Chondrocyte (in vitro differentiated cells): Measurements from ENCODE around the gene VPS18. TPM values are rescaled to one million over a fixed set of nuclear protein-coding genes. Genes with fewer than 3 reads are reported as not detected.
"Not testable (repeated sequence)": the region's sequence is repeated elsewhere in the genome, so short reads cannot be mapped to it uniquely, and the experiment has no call there.

Experiments
- DNase-seq: peaks from one replicate; pipeline ENCODE4 v3.0.0; 2021; ENCODE audit warnings: mixed read lengths, low spot score
- H3K27ac Mint-ChIP-seq: one replicate; pipeline ENCODE4 v1.8.0; 2021; ENCODE audit warnings: mild to moderate bottlenecking, moderate library complexity, mixed read lengths; ENCODE audit not compliant: unreplicated experiment
- H3K27me3 Mint-ChIP-seq: 2 replicates; pipeline ENCODE4 v1.8.0; 2021; ENCODE audit warnings: low read depth, mixed read lengths
- H3K36me3 Mint-ChIP-seq: 2 replicates; pipeline ENCODE4 v1.8.0; 2021; ENCODE audit warnings: low read depth, mixed read lengths
- H3K4me1 Mint-ChIP-seq: 2 replicates; pipeline ENCODE4 v1.8.0; 2021; ENCODE audit warnings: low read depth, mild to moderate bottlenecking, mixed read lengths
- H3K4me3 Mint-ChIP-seq: one replicate; pipeline ENCODE4 v1.8.0; 2021; ENCODE audit warnings: mild to moderate bottlenecking, moderate library complexity, mixed read lengths; ENCODE audit not compliant: unreplicated experiment
- H3K9me3 Mint-ChIP-seq: 2 replicates; pipeline ENCODE4 v1.8.0; 2021; ENCODE audit warnings: low read depth, mixed read lengths
- CTCF ChIP-seq: fragments of 200-600 bp; sonication (generic); IDR thresholded peaks from 2 replicates; pipeline ENCODE4 v1.5.0; 2021; ENCODE audit warnings: antibody characterized with exemption, mild to moderate bottlenecking, moderate library complexity
- total RNA-seq: library from RNA; stranded (reverse); gene quantifications from 3 replicates; pipeline ENCODE4 v1.2.1, GENCODE V29; 2021

The VPS18 gene
- total RNA-seq, 1 donor from 2014 or later = 33.0 TPM

GRCh38 chr15:40855706-40856234, 38.5 kb upstream of the VPS18 start:
- peak; percentile 75 for DNase-seq
- H3K27ac Mint-ChIP-seq = no peak overlapping the region

GRCh38 chr15:40856746-40857145, 37.5 kb upstream of the VPS18 start:
- TF ChIP-seq CTCF = no peak
- Mint-ChIP-seq H3K36me3 (no peaks in the 10 kb centered on the region), H3K9me3 (no peaks in the 10 kb centered on the region), H3K4me3 (no peak overlapping the region), H3K4me1 (peaks cover 11% of the 10 kb centered on the region), H3K27ac (no peak overlapping the region), H3K27me3 (peaks cover 5% of the 10 kb centered on the region)
- DNase-seq = peak; percentile 76

More at GRCh38 chr15:40855706-40856234, 38.5 kb upstream of the VPS18 start:
- peaks cover 11% of the 10 kb centered on the region for H3K4me1 Mint-ChIP-seq
- no peaks in the 10 kb centered on the region for H3K9me3 Mint-ChIP-seq
- no peaks in the 10 kb centered on the region for H3K36me3 Mint-ChIP-seq
- no peak overlapping the region for H3K4me3 Mint-ChIP-seq
- peaks cover 5% of the 10 kb centered on the region for H3K27me3 Mint-ChIP-seq
- TF ChIP-seq CTCF = no peak

- Mint-ChIP-seq H3K27ac (no peak overlapping the region), H3K36me3 (no peaks in the 10 kb centered on the region), H3K4me3 (no peak overlapping the region), H3K4me1 (peaks cover 11% of the 10 kb centered on the region), H3K9me3 (no peaks in the 10 kb centered on the region), H3K27me3 (peaks cover 5% of the 10 kb centered on the region)
- TF ChIP-seq CTCF = peak; percentile 92
- DNase-seq = peak; percentile 80
These were observed 36.5 kb upstream of the VPS18 start for GRCh38 chr15:40857601-40858341.

GRCh38 chr15:40858706-40859105, 35.5 kb upstream of the VPS18 start:
- Mint-ChIP-seq H3K36me3 (no peaks in the 10 kb centered on the region), H3K27ac (no peak overlapping the region), H3K27me3 (peaks cover 5% of the 10 kb centered on the region), H3K4me1 (peaks cover 11% of the 10 kb centered on the region), H3K4me3 (no peak overlapping the region), H3K9me3 (no peaks in the 10 kb centered on the region)
- TF ChIP-seq CTCF = no peak
- peak; percentile 35 for DNase-seq

GRCh38 chr15:40859206-40859851, 34.9 kb upstream of the VPS18 start:
- no peak overlapping the region for H3K27ac Mint-ChIP-seq
- peak; percentile 88 for DNase-seq
- no peaks in the 10 kb centered on the region for H3K36me3 Mint-ChIP-seq

GRCh38 chr15:40861147-40861546, 33.1 kb upstream of the VPS18 start:
- H3K36me3 Mint-ChIP-seq, DNase-seq, H3K27me3 Mint-ChIP-seq, H3K27ac Mint-ChIP-seq, H3K4me3 Mint-ChIP-seq, H3K9me3 Mint-ChIP-seq: not testable (repeated sequence)
- H3K4me1 Mint-ChIP-seq = peaks cover 22% of the 10 kb centered on the region

More at GRCh38 chr15:40859206-40859851, 34.9 kb upstream of the VPS18 start:
- peaks cover 5% of the 10 kb centered on the region for H3K27me3 Mint-ChIP-seq
- no peak overlapping the region for H3K4me3 Mint-ChIP-seq
- H3K4me1 Mint-ChIP-seq = peaks cover 15% of the 10 kb centered on the region
- TF ChIP-seq CTCF = peak; percentile 84
- no peaks in the 10 kb centered on the region for H3K9me3 Mint-ChIP-seq
